SK-N-MC (cell line): ENCODE data around the gene TSGA10IP.

ENCODE experiments used
- DNase-seq: peaks from one replicate; pipeline ENCODE4 v3.0.0-alpha.2; 2011; ENCODE audit warnings: low read depth, low spot score
- H3K27ac ChIP-seq: fragments of 200-600 bp; sonication (generic); 2 replicates; pipeline ENCODE4 v1.5.1; 2016; ENCODE audit warnings: mixed run types
- H3K36me3 ChIP-seq: fragments of 200-600 bp; sonication (generic); 2 replicates; pipeline ENCODE4 v1.6.1; 2017; ENCODE audit warnings: antibody characterized with exemption, low read length, mixed read lengths; ENCODE audit not compliant: insufficient read depth
- H3K4me3 ChIP-seq: fragments of 200-600 bp; sonication (generic); 2 replicates; pipeline ENCODE4 v1.5.1; 2016
- H3K9ac ChIP-seq: fragments of 200-600 bp; sonication (generic); 2 replicates; pipeline ENCODE4 v1.8.0; 2017; ENCODE audit warnings: mixed run types, mixed read lengths; ENCODE audit not compliant: insufficient read length
- H3K9me3 ChIP-seq: fragments of 200-600 bp; sonication (generic); 2 replicates; pipeline ENCODE4 v1.6.1; 2017; ENCODE audit warnings: low read depth, mild to moderate bottlenecking, antibody characterized with exemption, low read length, moderate library complexity, mixed read lengths
- EZH2 ChIP-seq: fragments of 200-600 bp; sonication (generic); IDR thresholded peaks from one replicate; pipeline ENCODE4 v1.6.1; 2017; ENCODE audit warnings: antibody characterized with exemption
- FOXP2 ChIP-seq: optimal IDR thresholded peaks from 2 replicates; pipeline ENCODE3; 2011; ENCODE audit warnings: mild to moderate bottlenecking, moderate library complexity; ENCODE audit not compliant: insufficient read depth; ENCODE audit errors: extremely low read length, control extremely low read depth
- POLR2AphosphoS5 ChIP-seq: IDR thresholded peaks from 2 replicates; pipeline ENCODE4 v1.6.1; 2012; ENCODE audit warnings: mild to moderate bottlenecking, low read depth, low read length, borderline replicate concordance

Gene TSGA10IP

GRCh38 chr11:65920372-65920802 lies 24.9 kb upstream of the TSGA10IP start:
- H3K36me3 ChIP-seq, result no peaks in the 10 kb centered on the region; the same call in 1 of the 2 replicates
- DNase-seq, result no peak
- no peak for TF ChIP-seq FOXP2
- no peak for TF ChIP-seq EZH2
- no peak for TF ChIP-seq POLR2AphosphoS5
- peak overlapping the region; percentile 92 for H3K4me3 ChIP-seq
- no peaks in the 10 kb centered on the region for H3K9me3 ChIP-seq
- H3K9ac ChIP-seq, result peak overlapping the region; percentile 72
- H3K27ac ChIP-seq, result no peak overlapping the region

- H3K27ac ChIP-seq, result no peak overlapping the region
These were observed 24.2 kb upstream of the TSGA10IP start for GRCh38 chr11:65921033-65921555.

GRCh38 chr11:65921876-65922275 lies 23.4 kb upstream of the TSGA10IP start:
- H3K4me3 ChIP-seq, result no peak overlapping the region
- no peaks in the 10 kb centered on the region for H3K9me3 ChIP-seq
- TF ChIP-seq FOXP2, result no peak
- no peak for TF ChIP-seq EZH2
- no peak for TF ChIP-seq POLR2AphosphoS5
- DNase-seq, result no peak
- H3K36me3 ChIP-seq, result no peaks in the 10 kb centered on the region; the same call in 1 of the 2 replicates
- no peak overlapping the region for H3K27ac ChIP-seq
- H3K9ac ChIP-seq, result no peak overlapping the region

More at GRCh38 chr11:65921033-65921555, 24.2 kb upstream of the TSGA10IP start:
- TF ChIP-seq FOXP2 (no peak), POLR2AphosphoS5 (no peak), EZH2 (no peak)
- no peak overlapping the region for H3K4me3 ChIP-seq
- H3K36me3 ChIP-seq, result no peaks in the 10 kb centered on the region; the same call in 1 of the 2 replicates
- DNase-seq, result no peak
- no peak overlapping the region for H3K9ac ChIP-seq
- H3K9me3 ChIP-seq, result no peaks in the 10 kb centered on the region

- Histone ChIP-seq H3K36me3 (no peaks in the 10 kb centered on the region; the same call in 1 of the 2 replicates), H3K9me3 (no peaks in the 10 kb centered on the region), H3K4me3 (no peak overlapping the region), H3K9ac (no peak overlapping the region), H3K27ac (no peak overlapping the region)
- TF ChIP-seq FOXP2 (no peak), EZH2 (no peak), POLR2AphosphoS5 (no peak)
- no peak for DNase-seq
These were observed 22.7 kb upstream of the TSGA10IP start for GRCh38 chr11:65922565-65922964.

GRCh38 chr11:65925397-65925796 lies 19.9 kb upstream of the TSGA10IP start:
- TF ChIP-seq POLR2AphosphoS5 (no peak), FOXP2 (no peak), EZH2 (no peak)
- no peaks in the 10 kb centered on the region for H3K9me3 ChIP-seq

GRCh38 chr11:65927904-65928397 lies 17.3 kb upstream of the TSGA10IP start:
- TF ChIP-seq EZH2 (no peak), POLR2AphosphoS5 (no peak), FOXP2 (no peak)
- Histone ChIP-seq H3K36me3 (no peaks in the 10 kb centered on the region), H3K9me3 (no peaks in the 10 kb centered on the region), H3K9ac (no peak overlapping the region), H3K4me3 (no peak overlapping the region), H3K27ac (no peak overlapping the region)
- no peak for DNase-seq

More at GRCh38 chr11:65925397-65925796, 19.9 kb upstream of the TSGA10IP start:
- no peak overlapping the region for H3K27ac ChIP-seq
- no peaks in the 10 kb centered on the region; the same call in 1 of the 2 replicates for H3K36me3 ChIP-seq
- no peak for DNase-seq
- H3K4me3 ChIP-seq, result no peak overlapping the region
- H3K9ac ChIP-seq, result no peak overlapping the region

- no peak overlapping the region for H3K9ac ChIP-seq
- TF ChIP-seq FOXP2 (no peak), EZH2 (no peak), POLR2AphosphoS5 (no peak)
- no peak overlapping the region for H3K4me3 ChIP-seq
- H3K27ac ChIP-seq, result no peak overlapping the region
- no peak for DNase-seq
- no peaks in the 10 kb centered on the region for H3K36me3 ChIP-seq
- H3K9me3 ChIP-seq, result no peaks in the 10 kb centered on the region
These were observed 16.6 kb upstream of the TSGA10IP start for GRCh38 chr11:65928667-65929066.

- H3K9me3 ChIP-seq, result no peaks in the 10 kb centered on the region
- no peaks in the 10 kb centered on the region for H3K36me3 ChIP-seq
- no peak for DNase-seq
- no peak overlapping the region for H3K27ac ChIP-seq
- H3K4me3 ChIP-seq, result no peak overlapping the region
- no peak overlapping the region for H3K9ac ChIP-seq
- TF ChIP-seq POLR2AphosphoS5 (no peak), EZH2 (no peak), FOXP2 (no peak)
These were observed 13.3 kb upstream of the TSGA10IP start for GRCh38 chr11:65931773-65932557.
